Esophagus muscularis mucosa (tissue), 4 donors: ENCODE results near the gene ELFN2. TPM values are rescaled to one million over a fixed set of nuclear protein-coding genes. Genes with fewer than 3 reads are reported as not detected.

Experiments
- DNase-seq: peaks from one replicate; pipeline ENCODE4 v3.0.0-alpha.2; 2017; ENCODE audit errors: extremely low spot score
- H3K27ac ChIP-seq, 4 donors: fragments of 200-600 bp; sonication (generic); replicated peaks in 1 of 4; 1 replicate in 3 of 4; 2 replicates in 1 of 4; pipeline ENCODE4 v1.5.1; 2016 to 2019; ENCODE audit warnings: mild to moderate bottlenecking in 1 of 4
- H3K27me3 ChIP-seq, 4 donors: fragments of 200-600 bp; sonication (generic); one replicate each; pipeline versions ENCODE4 v1.5.1 to v1.6.0; 2016 to 2019
- H3K36me3 ChIP-seq, 4 donors: fragments of 200-600 bp; sonication (generic); one replicate each; pipeline ENCODE4 v1.5.1; 2016 to 2019
- H3K4me1 ChIP-seq, 4 donors: fragments of 200-600 bp; sonication (generic); one replicate each; pipeline ENCODE4 v1.5.1; 2016 to 2019
- H3K4me3 ChIP-seq, 4 donors: fragments of 200-600 bp; sonication (generic); 1 replicate in 2 of 4; 2 replicates in 2 of 4; pipeline ENCODE4 v1.5.1; 2016 to 2019; ENCODE audit warnings: mild to moderate bottlenecking in 4 of 4, moderate library complexity in 1 of 4
- H3K9me3 ChIP-seq, 4 donors: fragments of 200-600 bp; sonication (generic); 1 replicate in 3 of 4; 2 replicates in 1 of 4; pipeline ENCODE4 v1.5.1; 2016 to 2019
- EP300 ChIP-seq: sonication (generic); formaldehyde crosslinking; IDR thresholded peaks from one replicate; pipeline ENCODE4 v1.6.1; 2017; ENCODE audit warnings: antibody characterized with exemption
- POLR2A ChIP-seq: fragments of 450-650 bp; IDR thresholded peaks from one replicate; pipeline ENCODE4 v1.6.1; 2017; ENCODE audit warnings: antibody characterized with exemption, moderate library complexity, mild to moderate bottlenecking, low read depth
- POLR2AphosphoS5 ChIP-seq, 2 donors: sonication (generic); formaldehyde crosslinking; IDR thresholded peaks; one replicate each; pipeline ENCODE4 v1.6.1; 2017; ENCODE audit warnings: antibody characterized with exemption in 2 of 2
- WGBS: methylation state at CpG from one replicate; pipeline ENCODE4 v1.1.5; 2018; 5-methylcytosine and 5-hydroxymethylcytosine counted together
- intact Hi-C: fragments of 100-400 bp; cut with DNase I; formaldehyde crosslinking; loops from one replicate; pipeline ENCODE4 v1.15.1; 2023
- total RNA-seq, 4 donors: library from RNA; depleted of rRNA; stranded (reverse); fragments of >200 nt; gene quantifications; one replicate each; pipeline versions ENCODE4 v1.1.0 to v1.2.1, GENCODE V29; 2016
- TF ChIP-seq, protein P1 (sequence below), 3 experiments: fragments of 200-600 bp in 2 of 3; fragments of 450-650 bp in 1 of 3; sonication (generic) in 2 of 3; IDR thresholded peaks; one replicate each; pipeline ENCODE4 v1.5.1; 2017 to 2019; ENCODE audit warnings: antibody characterized with exemption in 3 of 3, mild to moderate bottlenecking in 2 of 3, moderate library complexity in 1 of 3

Gene ELFN2
- total RNA-seq, 4 donors from 2014 or later, result 0.17 TPM; not detected in 2

DNA sequence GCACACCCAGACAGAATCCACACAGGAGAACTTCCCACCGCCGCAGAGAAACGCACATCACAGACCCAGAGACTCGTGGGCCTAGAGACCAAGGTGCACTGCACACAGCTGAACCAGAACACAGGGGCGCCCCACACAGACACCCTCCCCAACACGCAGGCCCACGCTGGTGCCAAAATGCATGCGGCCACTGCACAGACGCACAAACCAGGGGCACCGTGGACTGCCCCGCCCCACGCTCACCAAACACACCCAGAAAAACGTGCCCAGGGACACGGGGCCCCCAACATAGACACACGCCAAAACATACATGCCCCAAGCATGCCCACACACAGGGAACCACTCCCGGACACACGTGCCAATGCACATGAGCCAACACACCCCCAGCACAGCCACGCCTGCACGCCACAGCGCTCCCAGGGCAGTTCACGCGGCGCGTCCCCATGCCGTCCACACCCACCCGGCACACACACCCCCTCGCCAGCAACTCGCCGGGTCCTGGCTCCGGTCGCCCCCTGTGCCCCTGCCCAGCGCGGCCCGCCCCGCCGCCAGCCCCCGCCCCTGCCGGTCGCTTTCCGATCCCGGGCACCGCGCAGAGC, 7.8 kb downstream of the ELFN2 start:
- intact Hi-C loops, result no loop called here
- 50% methylated on average over 9 of the region's 43 CpGs for WGBS
- TF ChIP-seq EP300, result no peak
- TF ChIP-seq, protein P1, sequence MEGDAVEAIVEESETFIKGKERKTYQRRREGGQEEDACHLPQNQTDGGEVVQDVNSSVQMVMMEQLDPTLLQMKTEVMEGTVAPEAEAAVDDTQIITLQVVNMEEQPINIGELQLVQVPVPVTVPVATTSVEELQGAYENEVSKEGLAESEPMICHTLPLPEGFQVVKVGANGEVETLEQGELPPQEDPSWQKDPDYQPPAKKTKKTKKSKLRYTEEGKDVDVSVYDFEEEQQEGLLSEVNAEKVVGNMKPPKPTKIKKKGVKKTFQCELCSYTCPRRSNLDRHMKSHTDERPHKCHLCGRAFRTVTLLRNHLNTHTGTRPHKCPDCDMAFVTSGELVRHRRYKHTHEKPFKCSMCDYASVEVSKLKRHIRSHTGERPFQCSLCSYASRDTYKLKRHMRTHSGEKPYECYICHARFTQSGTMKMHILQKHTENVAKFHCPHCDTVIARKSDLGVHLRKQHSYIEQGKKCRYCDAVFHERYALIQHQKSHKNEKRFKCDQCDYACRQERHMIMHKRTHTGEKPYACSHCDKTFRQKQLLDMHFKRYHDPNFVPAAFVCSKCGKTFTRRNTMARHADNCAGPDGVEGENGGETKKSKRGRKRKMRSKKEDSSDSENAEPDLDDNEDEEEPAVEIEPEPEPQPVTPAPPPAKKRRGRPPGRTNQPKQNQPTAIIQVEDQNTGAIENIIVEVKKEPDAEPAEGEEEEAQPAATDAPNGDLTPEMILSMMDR (IDR thresholded peaks at IDR 0.05), result no peak
- Histone ChIP-seq H3K9me3 (no peaks in the 10 kb centered on the region), H3K27ac (no peak overlapping the region), H3K27me3 (peaks cover 0 to 99% (median 16%) of the 10 kb centered on the region in 4 donors), H3K4me3 (peak overlapping the region; percentile 17 to 37 (median 28)), H3K36me3 (no peaks in the 10 kb centered on the region), H3K4me1 (peaks cover 4 to 19% (median 13%) of the 10 kb centered on the region in 4 donors)
- no peak for DNase-seq

DNA sequence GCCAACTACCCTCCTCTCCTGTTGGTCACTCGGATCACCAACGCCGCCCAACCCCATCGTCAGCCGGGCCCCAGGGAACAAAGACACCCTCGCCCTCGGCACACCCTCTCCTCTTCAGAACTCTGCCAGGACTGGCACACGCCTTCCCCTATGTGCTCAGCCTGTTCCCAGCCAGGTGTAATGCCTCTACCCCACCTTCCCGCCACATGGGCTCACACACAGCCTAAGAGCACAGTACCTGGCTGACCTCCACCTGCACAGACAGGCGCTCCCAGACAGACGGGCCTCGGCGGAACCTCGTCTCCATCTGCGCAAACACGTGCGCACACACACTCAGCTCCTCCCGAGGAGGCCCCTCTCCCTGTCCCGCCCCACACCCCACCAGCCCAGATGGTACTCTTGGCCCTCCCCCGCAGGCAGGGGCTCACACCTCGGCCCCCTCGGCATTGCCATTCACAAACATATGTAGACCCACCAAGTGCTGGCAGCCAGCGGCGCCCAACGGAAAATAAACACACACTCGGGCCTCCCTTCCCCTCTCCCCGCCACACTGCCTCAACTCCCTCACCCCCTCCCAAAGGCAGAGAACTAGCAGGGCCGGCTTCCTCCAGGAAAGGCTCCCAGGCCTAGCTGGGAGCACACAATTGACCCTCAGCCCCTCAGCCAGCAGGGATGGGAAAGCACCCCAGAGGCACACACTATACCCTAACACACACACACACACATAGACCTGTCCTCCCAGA, 8.5 kb downstream of the ELFN2 start:
- no peak for DNase-seq
- 70% methylated on average over 28 of the region's 28 CpGs for WGBS
- no peak overlapping the region for H3K27ac ChIP-seq
- H3K4me1 ChIP-seq, result peaks cover 4 to 19% (median 13%) of the 10 kb centered on the region in 4 donors
- H3K9me3 ChIP-seq, result no peaks in the 10 kb centered on the region
- H3K27me3 ChIP-seq, result peaks cover 0 to 98% (median 16%) of the 10 kb centered on the region in 4 donors
- no peaks in the 10 kb centered on the region for H3K36me3 ChIP-seq
- no peak overlapping the region for H3K4me3 ChIP-seq
- TF ChIP-seq POLR2A, result no peak
- no peak for TF ChIP-seq POLR2AphosphoS5 (IDR thresholded peaks at IDR 0.05)
- TF ChIP-seq EP300, result no peak
- TF ChIP-seq, protein P1 (IDR thresholded peaks at IDR 0.05), result no peak
- intact Hi-C loops, result no loop called here

DNA sequence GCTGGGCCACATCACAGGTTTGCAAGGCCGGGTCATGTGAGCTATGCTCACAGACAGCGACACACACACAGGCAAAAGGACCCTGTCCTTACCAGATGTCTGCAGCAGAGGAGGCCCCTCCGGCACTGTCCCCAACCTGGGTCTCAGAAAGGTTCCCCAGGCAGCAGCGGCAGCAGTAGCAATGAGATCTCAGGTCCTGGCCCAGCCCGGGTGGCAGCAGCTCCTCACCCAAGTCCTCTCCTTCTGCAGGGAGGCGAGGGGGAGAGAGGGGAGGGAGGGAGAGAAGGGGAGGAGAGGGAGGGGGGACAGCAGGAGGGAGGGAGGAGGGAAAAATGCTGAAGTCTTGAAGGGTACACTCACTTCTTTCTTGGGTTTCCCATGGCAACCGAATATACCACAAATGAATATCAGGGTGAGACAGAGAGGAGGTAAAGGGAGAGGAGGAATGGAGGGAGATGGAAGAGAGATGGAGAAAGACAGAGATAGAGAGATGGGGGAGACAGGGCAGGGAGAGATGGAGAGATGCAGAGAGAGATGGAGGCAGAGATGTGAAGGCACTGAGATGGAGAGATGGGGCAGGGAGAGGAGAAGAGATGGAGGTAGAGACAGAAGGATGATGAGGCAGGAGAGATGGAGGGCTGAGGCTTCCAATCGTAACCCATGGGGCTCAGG, 9.5 kb downstream of the ELFN2 start:
- Histone ChIP-seq H3K36me3 (no peaks in the 10 kb centered on the region), H3K4me1 (peaks cover 4 to 19% (median 13%) of the 10 kb centered on the region in 4 donors), H3K4me3 (no peak overlapping the region), H3K27me3 (peaks cover 0 to 95% (median 16%) of the 10 kb centered on the region in 4 donors), H3K27ac (no peak overlapping the region), H3K9me3 (no peaks in the 10 kb centered on the region)
- TF ChIP-seq, protein P1 (IDR thresholded peaks at IDR 0.05), result no peak
- TF ChIP-seq POLR2AphosphoS5 (IDR thresholded peaks at IDR 0.05) (no peak), EP300 (no peak), POLR2A (no peak)
- WGBS, result 79% methylated on average over 7 of the region's 8 CpGs
- intact Hi-C loops, result no loop called here
- DNase-seq, result no peak

DNA sequence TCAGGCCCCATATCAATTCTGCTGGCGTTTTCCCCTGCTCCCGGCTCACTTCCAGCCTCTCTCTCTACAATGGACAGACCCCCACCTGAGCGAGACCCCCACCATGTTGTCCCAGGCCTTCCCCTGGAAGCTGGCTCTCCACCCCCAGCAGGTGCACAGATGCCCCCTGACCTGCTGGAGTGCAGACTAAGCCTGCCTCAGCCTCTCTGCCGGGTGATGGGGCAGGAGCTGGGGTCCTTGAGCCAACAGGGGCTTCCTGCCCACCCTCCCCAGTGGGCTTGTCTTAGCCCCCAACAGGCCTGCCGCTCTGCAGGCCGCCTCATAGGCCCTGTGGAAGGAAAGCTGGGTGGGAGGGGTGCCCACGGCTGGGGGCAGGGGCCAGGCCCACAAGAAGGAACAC, 10.0 kb downstream of the ELFN2 start:
- 76% methylated on average over 3 of the region's 7 CpGs for WGBS
- DNase-seq, result no peak
- intact Hi-C loops, result no loop called here
- H3K27me3 ChIP-seq, result peaks cover 0 to 95% (median 16%) of the 10 kb centered on the region in 4 donors
- no peak overlapping the region for H3K4me3 ChIP-seq
- peaks cover 4 to 19% (median 13%) of the 10 kb centered on the region in 4 donors for H3K4me1 ChIP-seq
- no peaks in the 10 kb centered on the region for H3K9me3 ChIP-seq
- H3K27ac ChIP-seq, result no peak overlapping the region
- no peaks in the 10 kb centered on the region for H3K36me3 ChIP-seq
- TF ChIP-seq, protein P1 (IDR thresholded peaks at IDR 0.05), result no peak
- no peak for TF ChIP-seq POLR2A
- TF ChIP-seq EP300, result no peak
- TF ChIP-seq POLR2AphosphoS5 (IDR thresholded peaks at IDR 0.05), result no peak
